K562 (cell line): ENCODE measurements around the gene TFEB. TPM values are rescaled to one million over a fixed set of nuclear protein-coding genes. Genes with fewer than 3 reads are reported as not detected.
A peak's percentile ranks its signal among the peaks of the same experiment; 100 is the strongest.

Experiments
- ATAC-seq: fragments of 200-7000 bp; cut with Tn5 transposase; 3 replicates; pipeline ENCODE4 v1.9.1; 2020; ENCODE audit warnings: moderate library complexity
- BruUV-seq: library from RNA; stranded (reverse); fragments of 400-500 nt; replicated peaks from 2 replicates; lab custom pipeline; 2021; lab: Mats Ljungman, UMichigan
- CTCF ChIA-PET: fragments of 300-600 bp; formaldehyde crosslinking; extraction: SDS; loops from one replicate; lab custom pipeline; 2021; ENCODE audit warnings: low intra/inter-chr PET ratio; lab: Yijun Ruan, JAX
- POLR2A ChIA-PET: fragments of 300-600, 350-650 bp; sonication (Branson Sonifier 250); formaldehyde crosslinking; extraction: SDS; loops from one replicate; lab custom pipeline; 2021; ENCODE audit warnings: antibody characterized with exemption, inconsistent platforms; lab: Yijun Ruan, JAX
- DNase-seq, 4 experiments: peaks; one replicate each; pipeline versions ENCODE4 v3.0.0 to v3.0.0-alpha.2; 2011 to 2018; ENCODE audit warnings: low spot score in 3 of 4, mixed read lengths in 3 of 4; ENCODE audit errors: extremely low read depth in 1 of 4
- FAIRE-seq: peaks from 2 replicates; lab custom pipeline; 2011; peaks lifted over from hg19 to GRCh38; lab: Jason Lieb, UNC
- H2AFZ ChIP-seq: 2 replicates; pipeline ENCODE4 v1.6.0; 2011; ENCODE audit warnings: low read depth, low read length, control low read depth, inconsistent platforms
- H3K27ac ChIP-seq: fragments of 200-600 bp; 3 replicates; pipeline ENCODE4 v1.8.0; 2011; ENCODE audit warnings: low read depth, mild to moderate bottlenecking, control low read depth, inconsistent platforms, low read length, moderate library complexity, mixed read lengths; ENCODE audit errors: extremely low read depth
- H3K27me3 ChIP-seq, 2 experiments: fragments of 300-600 bp in 1 of 2; 2 replicates in 1 of 2; 3 replicates in 1 of 2; pipeline versions ENCODE4 v1.6.0 to v1.8.0; 2011; ENCODE audit warnings: inconsistent platforms in 2 of 2, low read length in 2 of 2, mild to moderate bottlenecking in 1 of 2, mixed read lengths in 1 of 2, moderate library complexity in 1 of 2; ENCODE audit not compliant: control insufficient read depth in 2 of 2, insufficient read depth in 2 of 2
- H3K36me3 ChIP-seq: fragments of 300-600 bp; 3 replicates; pipeline ENCODE4 v1.8.0; 2011; ENCODE audit warnings: mild to moderate bottlenecking, low read length, inconsistent platforms; ENCODE audit not compliant: control insufficient read depth, insufficient read depth
- H3K4me1 ChIP-seq, 2 experiments: fragments of 200-600 bp in 1 of 2; replicated peaks in 1 of 2; 2 replicates in 1 of 2; 3 replicates in 1 of 2; pipeline versions ENCODE4 v1.5.1 to v1.8.0; 2011; ENCODE audit warnings: inconsistent platforms in 2 of 2, low read length in 2 of 2, mild to moderate bottlenecking in 1 of 2, mixed read lengths in 1 of 2, moderate library complexity in 1 of 2; ENCODE audit not compliant: control insufficient read depth in 2 of 2, insufficient read depth in 2 of 2
- H3K4me2 ChIP-seq: 2 replicates; pipeline ENCODE4 v1.6.1; 2011; ENCODE audit warnings: low read length, control low read depth, inconsistent platforms, mixed read lengths; ENCODE audit not compliant: insufficient read depth
- H3K4me3 ChIP-seq: fragments of 200-600 bp; sonication (generic), shearing (Covaris generic); 2 replicates; pipeline ENCODE4 v1.5.1; 2016; ENCODE audit warnings: control low read depth, inconsistent platforms
- H3K79me2 ChIP-seq: fragments of 200-600 bp; 3 replicates; pipeline ENCODE4 v1.8.0; 2011; ENCODE audit warnings: low read length, inconsistent platforms; ENCODE audit not compliant: control insufficient read depth, insufficient read depth
- H3K9ac ChIP-seq, 2 experiments: 2 replicates each; pipeline versions ENCODE4 v1.6.0 to v1.6.1; 2011; ENCODE audit warnings: low read depth in 2 of 2, low read length in 2 of 2, control low read depth in 1 of 2, inconsistent platforms in 1 of 2, mild to moderate bottlenecking in 1 of 2, mixed read lengths in 1 of 2; ENCODE audit not compliant: insufficient read depth in 1 of 2
- H3K9me1 ChIP-seq: one replicate; pipeline ENCODE4 v1.6.0; 2011; ENCODE audit warnings: inconsistent platforms, mild to moderate bottlenecking, low read length, moderate library complexity; ENCODE audit not compliant: control insufficient read depth, insufficient read depth
- H3K9me3 ChIP-seq: replicated peaks from 2 replicates; pipeline ENCODE4 v1.5.1; 2011; ENCODE audit warnings: low read depth, low read length, inconsistent platforms; ENCODE audit not compliant: control insufficient read depth, insufficient read depth
- H4K20me1 ChIP-seq: replicated peaks from 2 replicates; pipeline ENCODE4 v1.6.1; 2011; ENCODE audit warnings: low read length, inconsistent platforms, mixed read lengths; ENCODE audit not compliant: control insufficient read depth, insufficient read depth
- REST ChIP-seq, 2 experiments: fragments of 450-650 bp; formaldehyde crosslinking in 1 of 2; IDR thresholded peaks; 2 replicates each; pipeline versions ENCODE4 v1.4.0 to v1.6.1; 2014 to 2020; ENCODE audit warnings: mild to moderate bottlenecking in 2 of 2, borderline replicate concordance in 1 of 2, low read depth in 1 of 2
- THRA ChIP-seq: fragments of 450-650 bp; IDR thresholded peaks from 2 replicates; pipeline ENCODE4 v1.6.1; 2017; ENCODE audit warnings: mild to moderate bottlenecking, moderate library complexity
- WGBS: fragments of 100-300 bp; shearing (Covaris generic); methylation state at CpG from one replicate; pipeline ENCODE4 v1.1.6; 2016; ENCODE audit warnings: low coverage, mixed read lengths; ENCODE audit not compliant: insufficient coverage; ENCODE audit errors: missing lambda C conversion rate; 5-methylcytosine and 5-hydroxymethylcytosine counted together
- in situ Hi-C: fragments of 300-500 bp; cut with MboI; formaldehyde crosslinking; loops from 4 replicates; pipeline ENCODE4 v1.15.0; 2018; ENCODE audit warnings: inconsistent platforms, mixed read lengths
- intact Hi-C: fragments of 100-400 bp; cut with micrococcal nuclease; formaldehyde crosslinking; loops from 2 replicates; pipeline ENCODE4 v1.14.2; 2022
- polyA plus RNA-seq, 8 experiments: library from polyadenylated mRNA; depleted of rRNA in 4 of 8; stranded (reverse) in 5 of 8; unstranded in 3 of 8; fragments of >200 nt; fragmentation: Nextera tagmentation in 2 of 8; fragmentation: Illumina TruSeq in 1 of 8; extraction: Ambion mirVana in 2 of 8; extraction: Trizol in 1 of 8; gene quantifications; 2 replicates each; pipeline versions ENCODE4 v1.2.1 to v1.2.3, GENCODE V29; 2011 to 2014; ENCODE audit warnings: inconsistent platforms in 1 of 8, missing spikeins in 1 of 8
- total RNA-seq, 7 experiments: library from RNA; depleted of rRNA in 6 of 7; stranded (reverse); fragments of >200 nt in 6 of 7; fragmentation: Illumina TruSeq in 2 of 7; extraction: Trizol in 2 of 7; gene quantifications; 2 replicates each; pipeline versions ENCODE4 v1.2.1 to v1.2.3, GENCODE V29; 2011 to 2021; ENCODE audit warnings: low replicate concordance in 1 of 7

The TFEB gene
- total and polyA plus RNA-seq, 9 of the 15 experiments (the other 6 are each of a cell fraction or from before 2014, with no cell fraction given) = 0.04 to 4.7 (median 2.0) TPM

GRCh38 chr6:41724228-41724580 is 11.2 kb downstream of the TFEB start:
- peaks cover 14% of the 10 kb centered on the region for H4K20me1 ChIP-seq
- BruUV-seq = no TSS peak
- TF ChIP-seq THRA (no peak), REST (IDR thresholded peaks at IDR 0.05; ENCODE audit: borderline replicate concordance) (no peak), REST (CRISPR knock-in tag; IDR thresholded peaks at IDR 0.05; ENCODE audit: low read depth) (0 out of 2 replicates have a peak, but pooled peaks have one; percentile 27)
- TF ChIP-seq, all 486 proteins: peak for 1
- H3K27me3 ChIP-seq = peaks cover 0 to 11% of the 10 kb centered on the region in 2 experiments; a peak in 1 of 5 replicates
- H3K36me3 ChIP-seq = no peaks in the 10 kb centered on the region
- H3K9me3 ChIP-seq = no peaks in the 10 kb centered on the region
- 37% methylated on average over 7 of the region's 7 CpGs for WGBS
- no peaks in the 10 kb centered on the region for H3K9me1 ChIP-seq
- ChIA-PET POLR2A (interaction anchor here (0.8 to 1.7 kb wide), 6 partner anchors 9 to 1125 kb away, joined by 3 to 7 read pairs (median 5); no protein-coding TSS in a partner anchor), CTCF (no interaction called here)
- no peak overlapping the region for H2AFZ ChIP-seq
- peak overlapping the region in 1 of 2 experiments; percentile 64; a peak in 1 of 4 replicates for H3K9ac ChIP-seq
- no peaks in the 10 kb centered on the region for H3K79me2 ChIP-seq
- no peak overlapping the region for H3K4me3 ChIP-seq
- FAIRE-seq (no peak), DNase-seq (no peak), ATAC-seq (no peak)
- peaks cover 16 to 26% of the 10 kb centered on the region in 2 experiments for H3K4me1 ChIP-seq
- no peak overlapping the region for H3K4me2 ChIP-seq
- intact Hi-C loops (no loop called here), in situ Hi-C loops (no loop called here)
- no peak overlapping the region for H3K27ac ChIP-seq
